Inflammatory macrophage treated with lipopolysaccharide for 4 hours (primary cell): Measurements from ENCODE around the gene TTLL11.

Experiments
- DNase-seq: peaks from one replicate; pipeline ENCODE4 v3.0.0-alpha.2; 2020

Gene TTLL11

DNA sequence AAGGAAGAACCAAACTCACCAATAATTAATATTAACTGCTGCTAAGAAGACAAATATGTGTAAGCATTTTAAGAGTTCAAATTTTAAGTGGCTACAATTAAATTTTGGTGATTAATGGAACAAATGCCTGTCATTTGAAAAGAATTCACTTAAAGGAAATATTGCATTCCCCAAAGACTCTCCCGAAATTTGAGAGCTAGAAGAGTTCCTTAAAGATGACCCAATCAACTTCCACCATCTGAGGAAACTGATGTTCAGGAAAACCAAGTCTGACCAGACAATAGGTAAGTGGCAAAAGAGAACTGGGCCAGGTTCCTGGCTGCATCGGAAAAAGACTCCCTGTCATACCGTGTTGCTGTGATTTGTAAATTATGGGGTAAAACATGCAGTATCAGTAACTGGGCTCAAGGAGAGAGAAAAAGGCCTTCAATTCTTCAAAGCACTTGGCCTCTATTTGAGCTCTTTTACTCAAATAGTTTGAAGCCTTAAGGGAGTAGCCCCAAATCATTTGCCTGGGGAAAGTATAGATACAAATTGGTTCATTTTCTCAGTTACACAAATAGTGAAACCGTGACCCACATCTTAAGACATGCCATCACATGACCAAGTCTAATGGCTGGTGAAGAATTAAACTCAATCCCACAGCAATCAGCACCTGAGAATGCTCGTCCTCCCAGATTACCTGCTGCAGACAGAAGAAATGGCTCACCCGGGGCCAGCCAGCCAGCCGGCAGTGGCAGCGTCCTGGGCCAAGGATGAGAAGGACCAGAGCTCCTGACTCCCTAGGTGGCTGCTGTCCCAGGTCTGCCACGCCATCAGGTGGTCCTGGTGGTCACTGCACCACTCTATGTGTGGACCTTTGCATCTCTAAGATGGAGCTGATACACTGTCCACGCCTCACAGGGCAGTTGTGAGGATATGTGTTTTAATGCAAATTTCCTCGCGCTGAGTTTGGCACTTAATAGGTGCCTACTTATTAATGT lies 162.9 kb downstream of the TTLL11 start:
- DNase-seq, result no peak

DNA sequence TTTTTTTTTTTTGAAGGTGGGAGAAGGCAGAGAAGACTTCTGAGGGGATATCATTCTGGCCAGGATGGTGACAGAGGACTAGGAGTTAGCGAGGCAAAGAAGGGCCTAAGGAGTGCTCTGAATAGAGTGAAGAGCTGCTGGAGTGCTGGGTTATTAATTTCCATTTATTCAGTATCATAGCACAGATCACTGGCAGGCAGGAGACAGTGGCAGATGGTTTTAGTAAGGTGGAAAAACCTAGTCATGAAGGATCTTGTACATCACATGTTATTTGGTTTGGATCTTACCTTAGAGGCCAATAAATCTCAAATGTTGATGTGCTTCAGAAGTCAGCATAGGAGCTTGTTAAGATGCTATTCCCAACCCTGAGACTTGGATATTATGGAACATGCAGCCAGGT lies 165.5 kb downstream of the TTLL11 start:
- DNase-seq, result no peak

DNA sequence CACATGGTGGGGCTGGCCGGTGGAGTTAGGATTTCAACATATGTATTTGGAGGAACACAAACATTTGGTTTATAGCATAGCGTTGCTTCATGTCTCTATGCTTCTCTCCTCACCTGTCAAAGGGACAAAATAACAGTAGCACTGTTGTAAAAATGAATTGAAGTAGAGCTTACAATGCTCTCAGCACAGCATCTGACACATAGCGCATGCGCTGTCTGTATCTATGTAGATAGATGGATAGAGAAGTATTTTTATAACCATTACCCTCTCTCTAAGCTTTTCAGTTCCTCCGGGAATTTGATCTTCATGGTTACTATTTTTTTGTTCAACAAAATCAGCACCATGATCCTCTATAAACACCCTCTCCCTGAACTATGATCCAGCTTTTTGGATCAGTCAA lies 166.0 kb downstream of the TTLL11 start:
- no peak for DNase-seq

DNA sequence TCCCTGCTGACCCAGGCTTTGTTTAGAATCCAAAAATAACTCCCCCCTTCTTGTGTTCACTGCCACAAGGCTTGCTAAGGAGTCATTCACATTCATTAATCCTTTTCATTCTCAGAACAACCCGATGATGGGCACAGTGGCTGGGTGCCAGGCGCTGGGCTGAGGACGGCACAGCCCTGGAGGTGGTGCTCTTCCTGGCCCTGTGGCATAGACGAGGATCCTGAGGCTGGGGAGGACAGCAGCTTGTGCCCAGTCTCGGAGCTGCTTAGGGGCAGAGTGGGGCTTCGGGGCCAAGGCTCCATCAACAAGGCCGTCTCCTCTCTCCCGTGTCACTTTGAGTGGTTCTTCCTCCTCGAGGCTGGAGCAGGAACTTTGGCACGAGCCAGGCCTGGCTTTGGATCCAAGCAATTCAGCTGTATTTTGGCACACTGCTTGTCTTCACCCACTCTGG lies 166.7 kb downstream of the TTLL11 start:
- DNase-seq, result no peak

DNA sequence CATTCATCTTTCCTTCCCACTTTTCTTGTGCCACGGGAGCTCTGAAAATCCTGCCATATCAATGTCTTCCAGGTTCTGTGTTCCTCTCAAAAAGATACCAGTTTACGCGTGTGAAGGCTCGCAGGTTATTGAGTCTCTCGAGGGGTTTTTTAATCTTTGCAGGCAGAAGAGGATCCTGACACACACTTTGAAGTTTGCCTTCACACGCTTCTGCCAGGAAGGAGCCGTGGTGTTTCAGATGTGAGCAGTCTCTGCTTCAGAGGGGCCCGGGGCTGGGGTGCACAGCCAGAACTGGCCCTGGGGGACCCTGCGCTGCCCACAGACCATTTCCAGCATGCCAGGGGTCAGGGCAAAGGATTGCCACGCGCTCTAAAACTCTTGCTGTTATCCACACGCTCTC lies 167.2 kb downstream of the TTLL11 start:
- DNase-seq, result no peak

DNA sequence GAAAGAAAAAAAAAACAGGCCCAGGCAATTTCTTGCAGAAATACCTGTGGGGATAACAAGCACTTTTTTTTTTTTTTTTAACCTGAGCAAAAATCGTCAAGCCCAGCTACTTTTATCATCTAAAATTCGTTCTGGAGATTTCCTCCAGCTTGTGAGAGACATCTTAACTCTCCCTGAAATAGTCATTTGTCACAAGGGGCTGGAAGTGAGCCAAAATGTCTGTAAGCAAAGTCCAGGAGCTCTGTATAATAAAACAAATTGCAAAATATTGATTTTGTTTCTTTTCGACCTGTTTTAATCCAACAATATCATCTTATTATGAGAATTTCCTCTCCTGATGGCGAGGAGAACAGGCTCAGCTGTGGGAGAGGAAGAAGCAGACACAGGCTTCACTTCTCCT lies 168.4 kb downstream of the TTLL11 start:
- no peak for DNase-seq

DNA sequence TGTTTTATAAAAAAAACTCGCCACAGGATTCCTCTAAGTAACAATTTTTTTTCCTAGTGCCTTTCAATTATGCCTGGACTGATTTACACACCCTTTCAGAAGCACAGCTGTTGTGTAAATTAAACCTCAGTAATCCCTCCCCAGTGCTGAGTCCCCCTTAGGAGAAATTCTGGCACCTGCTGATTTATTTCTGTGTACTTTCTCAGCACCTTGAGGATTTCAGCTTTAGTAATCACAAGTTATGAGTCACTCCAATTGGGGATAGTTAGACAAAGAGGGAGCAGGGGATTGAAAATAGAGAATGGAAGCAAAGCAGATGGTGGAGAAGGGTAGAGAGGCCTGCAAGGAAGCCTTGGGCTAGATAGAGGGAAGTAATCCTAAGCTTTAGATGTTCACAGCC lies 171.7 kb downstream of the TTLL11 start:
- DNase-seq, result no peak

DNA sequence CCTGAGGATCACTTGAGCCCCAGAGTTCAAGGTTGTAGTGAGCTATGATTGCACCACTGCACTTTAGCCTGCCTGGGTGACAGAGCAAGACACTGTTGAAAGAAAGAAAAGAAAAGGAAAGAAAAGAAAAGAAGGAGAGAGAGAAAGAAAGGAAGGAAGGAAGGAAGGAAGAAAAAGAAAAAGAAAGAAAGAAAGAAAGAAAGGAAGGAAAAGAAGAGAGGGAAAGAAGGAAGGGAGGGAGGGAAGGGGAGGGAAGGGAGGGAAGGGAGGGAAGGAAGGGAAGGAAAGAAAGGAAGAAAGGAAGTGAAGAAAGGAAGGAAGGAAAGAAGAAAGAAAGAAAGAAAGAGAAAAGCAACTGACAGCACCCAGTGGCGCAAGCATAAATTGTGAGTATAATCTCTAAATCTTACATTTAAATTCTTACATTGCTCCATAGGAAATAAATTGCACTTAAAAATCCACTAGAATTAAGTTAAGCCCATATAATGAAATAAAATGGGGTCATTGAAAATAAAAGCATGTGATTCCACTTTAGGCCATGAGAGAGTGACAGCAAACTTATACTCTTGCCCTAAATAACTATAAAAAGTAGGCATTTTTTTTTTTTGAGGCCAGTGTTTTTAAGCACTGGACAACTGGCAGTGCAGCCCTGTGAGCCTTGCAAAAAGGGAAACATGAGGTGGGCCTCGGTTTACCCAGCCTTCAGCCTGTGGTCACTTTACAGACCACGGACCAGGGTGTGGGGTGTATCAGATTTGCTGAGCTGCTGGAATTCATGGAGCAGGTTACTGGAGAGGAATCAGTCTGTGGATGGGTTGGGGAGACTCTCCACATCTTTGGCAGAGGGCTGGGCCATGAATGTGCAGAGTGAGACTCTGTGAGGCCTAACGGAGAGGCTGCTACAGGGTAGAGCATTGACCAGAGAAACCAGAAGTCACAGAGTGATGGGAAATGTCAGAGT lies 175.5 kb downstream of the TTLL11 start:
- DNase-seq, result no peak

DNA sequence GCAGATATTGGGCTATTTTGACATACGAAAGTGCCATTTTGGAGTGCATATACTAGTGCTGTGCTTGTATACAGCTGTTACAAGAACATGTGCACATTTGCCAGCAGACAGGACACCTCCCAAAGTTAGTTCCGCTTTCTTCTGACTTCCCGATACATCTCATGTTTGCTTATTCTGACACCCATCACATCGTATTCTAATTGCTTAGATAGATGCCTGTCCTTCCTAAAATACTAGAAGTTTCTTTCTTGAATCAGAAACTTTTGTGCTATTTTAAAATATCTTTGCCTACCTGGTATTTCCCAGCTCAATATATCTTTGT lies 177.8 kb downstream of the TTLL11 start:
- DNase-seq, result peak; percentile 21

DNA sequence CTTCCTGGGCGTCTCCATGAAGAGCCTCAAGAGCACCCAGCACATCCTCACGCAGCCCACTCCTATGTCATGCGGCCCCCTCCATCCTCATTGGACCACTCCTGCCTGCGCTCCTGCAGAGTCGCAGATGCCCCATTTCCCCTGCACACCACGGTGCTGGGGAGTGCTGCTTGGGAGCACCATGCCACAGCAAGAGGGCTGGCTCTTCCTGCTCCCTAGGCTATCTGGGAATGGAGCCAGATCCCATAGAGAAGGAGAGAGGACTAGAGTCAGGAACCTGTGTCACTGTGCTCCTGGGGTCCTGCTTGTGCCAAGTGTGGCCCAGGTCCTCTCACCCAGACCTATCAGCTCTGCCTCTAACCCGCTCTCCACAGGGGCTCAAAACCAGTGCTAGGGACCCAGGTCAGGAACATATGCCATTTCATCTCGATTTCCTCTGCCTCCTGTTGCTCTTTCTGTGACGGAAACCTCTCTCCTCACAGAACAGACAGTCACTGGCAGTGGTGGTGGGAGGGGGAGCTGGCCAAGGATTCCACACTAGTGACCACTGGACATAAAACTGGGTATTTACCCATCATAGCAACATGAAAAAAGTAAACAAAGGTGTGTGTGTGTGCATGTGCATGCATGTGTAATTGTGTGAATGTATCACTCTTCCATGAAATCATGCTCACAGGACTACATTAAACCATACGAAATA lies 178.4 kb downstream of the TTLL11 start:
- DNase-seq, result no peak

DNA sequence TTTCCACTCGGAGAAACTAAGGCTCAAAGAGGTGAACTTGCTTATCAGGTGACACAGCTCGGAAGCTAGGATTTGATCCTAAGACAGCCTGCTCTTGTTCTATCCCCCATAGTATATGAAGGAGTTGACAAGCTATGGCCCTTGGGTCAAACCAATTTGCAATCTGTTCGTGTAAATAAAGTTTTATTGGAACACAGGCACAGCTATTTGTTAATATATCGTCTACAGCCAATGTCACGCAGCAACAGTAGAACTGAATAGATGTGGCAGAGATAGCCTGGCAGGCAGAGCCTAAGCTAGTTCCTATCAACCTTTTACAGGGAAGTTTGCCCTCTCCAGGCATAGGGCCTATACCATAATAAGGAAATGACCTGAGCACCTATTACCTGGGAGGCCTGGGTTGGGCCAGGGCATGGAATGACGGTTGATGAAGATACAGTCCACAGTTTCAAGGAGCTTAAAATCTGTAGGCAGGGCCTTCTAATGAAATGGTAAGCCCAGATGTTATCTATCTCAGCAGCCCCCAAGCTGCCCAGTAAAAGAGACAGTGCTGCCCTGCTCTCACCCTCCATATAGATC lies 179.0 kb downstream of the TTLL11 start:
- no peak for DNase-seq

DNA sequence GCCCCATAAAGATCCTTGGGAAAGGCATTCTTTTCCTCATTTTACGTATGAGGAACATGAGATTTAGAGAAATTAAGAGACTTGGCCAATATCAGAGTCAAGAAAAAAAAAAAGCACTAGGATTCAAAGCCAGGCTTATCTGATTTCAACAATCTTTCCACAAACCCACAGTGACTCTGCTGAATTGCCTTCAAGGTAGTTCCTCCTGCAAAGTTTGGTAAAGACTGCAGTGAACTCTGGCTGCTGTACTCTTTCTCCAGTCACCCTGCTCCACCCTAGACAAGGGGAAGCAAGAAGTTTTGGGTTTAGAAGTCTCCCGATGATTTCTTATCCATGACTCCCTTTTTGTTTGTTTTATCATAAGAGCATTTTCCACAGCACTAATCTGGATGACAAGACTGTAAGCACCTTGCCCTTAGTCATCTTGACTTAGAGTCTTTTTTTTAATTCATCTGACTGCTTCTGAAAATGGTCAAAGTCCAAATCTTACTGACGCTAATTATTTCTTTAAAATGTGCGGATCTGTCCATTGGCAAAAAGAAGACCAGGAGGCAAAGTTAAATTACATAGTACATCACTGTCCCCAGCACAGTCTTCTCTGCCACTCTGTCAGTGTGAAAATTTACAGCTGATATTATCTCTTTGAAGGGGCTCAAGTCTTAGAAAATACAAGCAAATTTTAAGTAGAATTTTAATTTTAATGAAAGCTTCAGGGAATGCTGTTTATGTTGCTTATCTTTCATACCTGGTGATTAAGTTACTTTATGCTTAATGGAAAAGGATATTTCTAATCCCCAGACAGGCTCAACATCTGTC lies 180.1 kb downstream of the TTLL11 start:
- peak; percentile 17 for DNase-seq

DNA sequence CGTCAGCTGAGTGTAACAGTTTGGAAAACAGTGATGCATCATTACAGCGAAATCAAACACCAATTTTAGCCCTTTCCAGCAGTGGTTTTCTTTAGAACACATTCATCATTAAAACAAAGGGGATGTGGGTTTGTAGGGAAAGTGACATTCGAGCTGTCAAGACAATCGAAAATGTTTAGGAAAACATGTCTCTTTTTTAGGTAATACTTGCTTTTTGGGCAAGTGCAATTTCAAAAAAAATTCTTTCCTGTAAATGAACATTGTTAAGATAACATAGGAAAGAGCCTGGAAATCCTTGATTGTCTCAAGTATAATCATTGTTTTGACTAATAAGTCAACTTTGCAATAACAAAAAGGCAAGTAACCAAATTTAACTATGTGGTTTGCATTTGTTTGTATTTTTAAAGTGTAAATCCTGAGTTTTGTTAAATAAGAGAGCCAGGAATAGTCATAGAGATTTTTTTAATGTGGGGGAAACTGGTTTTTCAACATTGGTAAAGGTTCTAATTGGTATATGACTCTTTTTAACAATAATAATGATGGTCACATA lies 182.5 kb downstream of the TTLL11 start:
- DNase-seq, result no peak

DNA sequence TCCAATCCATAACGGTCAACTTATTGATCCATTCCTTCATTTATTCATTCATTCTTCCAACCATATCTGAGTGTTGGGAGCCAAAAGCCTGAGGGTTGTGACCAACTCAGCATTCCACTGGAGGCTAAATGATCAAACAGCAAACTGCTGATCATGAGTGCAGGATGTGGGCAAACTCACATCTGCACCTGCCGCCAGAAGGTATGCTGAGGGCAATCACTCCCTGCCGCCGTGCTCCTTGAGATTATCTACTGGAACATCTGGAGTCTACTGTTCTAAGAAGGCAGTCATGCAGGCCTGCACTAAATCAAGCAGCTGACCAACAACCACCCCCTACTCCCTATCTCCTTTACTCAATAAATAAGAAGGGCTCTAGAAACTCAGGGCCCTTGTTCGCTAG lies 184.0 kb downstream of the TTLL11 start:
- DNase-seq, result no peak

DNA sequence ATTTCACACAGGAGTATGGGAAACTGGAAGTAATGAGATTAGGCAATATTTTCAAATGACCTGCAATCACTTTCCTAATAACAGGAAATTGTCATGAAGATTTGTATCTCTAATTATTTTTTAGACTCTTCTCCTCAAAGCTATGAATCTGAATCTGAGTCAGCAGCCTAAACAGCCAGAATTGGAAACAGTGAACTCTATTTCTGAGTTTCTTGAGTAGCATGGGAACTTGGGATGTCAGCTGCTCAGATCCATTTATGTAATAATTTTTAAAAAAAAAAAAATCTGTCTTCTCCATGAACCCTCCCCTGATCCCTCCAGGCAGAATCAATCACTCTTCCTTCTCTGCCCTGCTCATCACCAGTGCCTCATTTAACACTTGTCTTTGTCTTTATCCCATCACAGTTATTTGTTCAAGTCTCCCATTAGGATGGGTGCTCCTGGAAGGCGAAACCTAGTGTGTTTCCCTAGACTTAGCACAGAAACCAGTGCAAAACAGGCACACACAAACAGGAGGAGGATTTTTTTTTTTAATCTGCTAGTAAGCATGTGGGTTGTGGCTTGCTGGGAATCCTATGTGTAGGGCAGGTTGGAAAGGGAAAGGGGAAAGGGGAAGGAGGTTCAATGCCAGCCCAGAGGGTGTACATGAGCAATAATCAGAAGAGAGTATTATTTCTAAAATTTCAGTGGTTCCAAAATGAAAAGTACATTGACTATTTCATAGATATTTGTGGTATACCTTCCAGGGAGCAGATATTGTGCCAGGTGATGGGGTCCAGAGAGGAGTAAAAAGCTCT lies 186.8 kb downstream of the TTLL11 start:
- DNase-seq, result peak; percentile 63

DNA sequence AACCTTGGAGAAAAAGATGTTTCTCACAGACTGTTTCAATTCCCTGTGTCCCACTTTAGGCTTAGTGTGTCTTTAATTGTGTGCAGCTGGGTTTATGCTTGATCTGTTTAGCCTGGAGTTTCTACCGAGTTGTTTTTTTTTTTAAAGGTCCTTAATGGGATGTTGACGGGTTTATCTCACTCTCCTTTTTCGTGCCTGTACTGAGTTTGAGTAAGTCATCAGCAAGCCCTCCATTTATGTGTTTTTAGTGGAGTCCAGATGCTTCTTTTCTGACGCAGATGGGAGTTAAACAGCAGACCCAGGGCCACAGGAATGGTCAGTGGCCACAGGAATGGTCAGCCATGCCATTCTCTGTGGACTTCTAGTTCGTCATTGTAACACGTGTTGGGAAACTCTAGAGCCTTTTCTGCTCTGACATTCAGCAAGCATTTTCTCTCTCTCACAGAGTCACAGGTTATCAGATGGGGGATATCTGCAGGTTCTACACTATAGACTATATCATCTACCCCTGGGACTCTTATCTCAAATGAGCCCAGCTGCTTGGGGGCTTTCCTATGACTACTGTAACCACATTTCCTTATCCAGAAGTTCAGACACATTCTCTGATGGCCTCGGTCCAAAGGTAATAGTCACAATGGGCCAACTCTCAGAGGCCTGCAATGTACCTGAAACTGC lies 190.5 kb downstream of the TTLL11 start:
- no peak for DNase-seq

DNA sequence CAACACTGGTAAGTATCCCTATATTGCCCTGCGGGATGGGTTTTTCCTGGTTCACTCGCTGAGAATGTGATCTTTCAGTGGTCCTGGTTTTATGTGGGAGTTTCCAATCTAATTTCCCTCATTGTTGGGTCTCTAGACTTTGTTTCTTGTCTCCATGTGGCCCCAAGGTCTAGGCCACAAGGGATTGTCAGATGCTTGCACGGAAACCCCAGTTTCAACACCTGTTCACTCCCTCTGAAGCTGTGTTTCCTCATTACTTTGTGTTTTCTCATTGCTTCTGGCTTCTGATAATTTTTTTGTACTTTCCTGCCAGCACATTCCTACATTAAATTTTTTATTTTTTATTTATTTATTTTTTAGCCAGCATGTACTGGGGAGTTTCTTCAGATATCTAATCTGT lies 191.5 kb downstream of the TTLL11 start:
- DNase-seq, result no peak

DNA sequence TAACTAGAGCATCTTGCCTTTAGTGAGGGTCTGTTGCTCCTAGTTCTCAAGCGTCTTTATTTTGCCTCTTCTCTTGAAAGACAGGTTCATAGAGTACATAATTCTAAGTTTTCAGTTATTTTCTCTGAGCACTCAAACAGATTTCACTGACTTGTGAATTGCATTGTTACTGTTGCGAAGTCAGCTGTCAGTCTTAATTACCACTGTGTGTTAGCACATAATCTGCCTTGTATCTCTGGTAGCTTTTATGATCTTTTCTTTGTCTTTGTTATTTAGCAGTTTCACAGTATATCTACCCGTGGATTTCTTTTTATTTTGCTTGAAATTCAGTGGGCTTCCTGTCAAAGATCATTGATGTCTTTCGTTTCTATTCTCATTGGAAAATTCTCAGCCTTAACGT lies 192.9 kb downstream of the TTLL11 start:
- no peak for DNase-seq

DNA sequence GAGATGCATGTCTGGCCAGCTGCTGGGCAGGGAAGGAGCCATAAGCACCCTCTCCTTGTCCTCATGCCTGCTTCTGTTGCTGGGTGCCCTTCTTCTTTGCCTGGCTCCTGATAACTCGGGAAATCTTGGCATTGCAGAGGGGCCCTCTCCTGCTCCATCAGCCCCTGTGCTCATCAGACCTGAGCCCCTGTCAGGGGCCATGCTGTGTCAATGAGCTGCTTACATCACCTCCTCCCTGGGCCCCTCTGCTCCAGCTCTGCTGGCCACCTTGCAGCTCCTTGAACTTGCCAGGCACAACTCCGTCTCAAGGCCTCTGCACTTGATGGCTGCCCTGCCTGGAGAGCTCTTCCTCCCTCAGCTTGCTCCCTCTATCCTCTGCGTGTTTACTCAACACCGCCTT lies 194.3 kb downstream of the TTLL11 start:
- no peak for DNase-seq

DNA sequence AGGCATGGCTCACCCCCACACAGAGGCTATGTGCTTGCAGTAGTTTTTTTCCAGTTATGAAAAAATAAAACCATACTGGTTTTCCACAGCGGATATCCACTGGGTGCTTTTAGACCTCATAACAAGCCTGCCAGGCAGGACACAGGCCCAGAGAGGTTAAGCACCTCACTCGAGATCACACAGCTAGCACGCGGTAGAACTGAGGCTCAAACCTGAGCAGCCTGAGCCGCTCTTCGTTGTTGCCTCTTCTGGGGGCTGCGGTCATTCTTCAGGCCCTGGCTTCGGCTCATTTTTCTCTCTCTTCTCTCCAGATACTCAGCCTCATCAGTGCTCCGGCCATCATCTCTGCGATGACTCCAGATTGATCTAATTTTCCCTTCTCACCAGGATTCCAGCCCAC lies 196.0 kb downstream of the TTLL11 start:
- DNase-seq, result no peak
